Liver (tissue), 10 donors: ENCODE results near the gene MAP10. TPM values are rescaled to one million over a fixed set of nuclear protein-coding genes. Genes with fewer than 3 reads are reported as not detected.

Experiments
- DNase-seq: peaks from one replicate; pipeline ENCODE4 v3.0.0-alpha.2; 2017; ENCODE audit warnings: low spot score
- H3K27ac ChIP-seq, 2 donors: one replicate each; pipeline ENCODE4 v1.7.0; 2013; ENCODE audit warnings: inconsistent platforms in 2 of 2, low read length in 2 of 2, control low read depth in 1 of 2, low read depth in 1 of 2, mild to moderate bottlenecking in 1 of 2
- H3K27me3 ChIP-seq, 4 donors: one replicate each; pipeline versions ENCODE4 v1.6.1 to v1.7.0; 2013; ENCODE audit warnings: low read length in 3 of 4, inconsistent platforms in 1 of 4, mild to moderate bottlenecking in 1 of 4, moderate library complexity in 1 of 4; ENCODE audit not compliant: control insufficient read depth in 4 of 4, insufficient read depth in 4 of 4
- H3K36me3 ChIP-seq, 4 donors: one replicate each; pipeline versions ENCODE4 v1.6.1 to v1.7.0; 2013; ENCODE audit warnings: low read length in 3 of 4, mild to moderate bottlenecking in 3 of 4, low read depth in 1 of 4, moderate library complexity in 1 of 4; ENCODE audit not compliant: control insufficient read depth in 4 of 4, insufficient read depth in 3 of 4
- H3K4me1 ChIP-seq, 4 donors: one replicate each; pipeline versions ENCODE4 v1.6.1 to v1.7.0; 2013; ENCODE audit warnings: low read length in 3 of 4, mild to moderate bottlenecking in 3 of 4, moderate library complexity in 1 of 4; ENCODE audit not compliant: control insufficient read depth in 4 of 4, insufficient read depth in 4 of 4
- H3K4me3 ChIP-seq, 3 donors: one replicate each; pipeline versions ENCODE4 v1.6.1 to v1.7.0; 2013; ENCODE audit warnings: low read length in 3 of 3, control low read depth in 1 of 3, low read depth in 1 of 3, mild to moderate bottlenecking in 1 of 3
- H3K9ac ChIP-seq, 2 donors: one replicate each; pipeline ENCODE4 v1.7.0; 2013; ENCODE audit warnings: low read length in 2 of 2, mild to moderate bottlenecking in 2 of 2, moderate library complexity in 2 of 2, control low read depth in 1 of 2, low read depth in 1 of 2
- H3K9me3 ChIP-seq, 4 donors: one replicate each; pipeline versions ENCODE4 v1.6.1 to v1.7.0; 2013; ENCODE audit warnings: low read length in 3 of 4; ENCODE audit not compliant: control insufficient read depth in 4 of 4
- EGR1 ChIP-seq, 2 donors: IDR thresholded peaks; 2 replicates each; pipeline ENCODE4 v1.6.1; 2016 to 2018; ENCODE audit warnings: antibody characterized with exemption in 2 of 2, low read depth in 2 of 2
- FOXA2 ChIP-seq: IDR thresholded peaks from 2 replicates; pipeline ENCODE4 v1.6.1; 2016; ENCODE audit warnings: antibody characterized with exemption
- MAX ChIP-seq: IDR thresholded peaks from 2 replicates; pipeline ENCODE4 v1.6.1; 2016; ENCODE audit warnings: antibody characterized with exemption
- NR2F2 ChIP-seq: IDR thresholded peaks from 2 replicates; pipeline ENCODE4 v1.6.1; 2016; ENCODE audit warnings: antibody characterized with exemption
- RAD21 ChIP-seq, 2 donors: IDR thresholded peaks; 2 replicates each; pipeline ENCODE4 v1.6.1; 2016; ENCODE audit warnings: antibody characterized with exemption in 2 of 2, mild to moderate bottlenecking in 2 of 2
- RXRA ChIP-seq, 2 donors: IDR thresholded peaks; 2 replicates each; pipeline ENCODE4 v1.6.1; 2017 to 2018; ENCODE audit warnings: antibody characterized with exemption in 2 of 2, mild to moderate bottlenecking in 1 of 2
- TAF1 ChIP-seq: conservative IDR thresholded peaks from 2 replicates; pipeline ENCODE4 v1.6.1; 2016; ENCODE audit warnings: antibody characterized with exemption, mild to moderate bottlenecking
- YY1 ChIP-seq: IDR thresholded peaks from 2 replicates; pipeline ENCODE4 v1.6.1; 2016; ENCODE audit warnings: antibody characterized with exemption, mild to moderate bottlenecking
- WGBS: extraction: QIAGEN DNeasy Blood & Tissue Kit; methylation state at CpG from one replicate; pipeline ENCODE4 v1.1.7; 2013; 5-methylcytosine and 5-hydroxymethylcytosine counted together
- polyA plus RNA-seq, 2 donors: library from polyadenylated mRNA; stranded (reverse) in 1 of 2; unstranded in 1 of 2; fragments of 200-250 nt in 1 of 2; fragments of >200 nt in 1 of 2; fragmentation: Nextera tagmentation in 1 of 2; extraction: Ambion mirVana in 1 of 2; gene quantifications; one replicate each; pipeline versions ENCODE4 v1.2.1 to v1.2.3, GENCODE V29; 2013 to 2015
- small RNA-seq: library from RNA; depleted of rRNA; stranded (forward); fragments of <200 nt; gene quantifications from one replicate; pipeline ENCODE3, GENCODE V24; 2014
- total RNA-seq, 2 donors: library from RNA; depleted of rRNA; stranded (reverse); fragments of >200 nt; gene quantifications; one replicate each; pipeline ENCODE4 v1.2.3, GENCODE V29; 2014
- donor health status: healthy.
- donor health status: healthy.
- donor health status: healthy.
- donor health status: healthy.
- donor health status: healthy.

MAP10 gene
- total and polyA plus RNA-seq, 4 donors = 0.96 to 2.7 (median 1.8) TPM

GRCh38 chr1:232856541-232856940 is 51.3 kb downstream of the MAP10 start:
- TF ChIP-seq NR2F2 = no peak
- no peak for TF ChIP-seq RXRA (IDR thresholded peaks at IDR 0.05)
- TF ChIP-seq EGR1 (IDR thresholded peaks at IDR 0.05; ENCODE audit: low read depth in 2 of 2) = no peak
- TF ChIP-seq TAF1 = no peak
- no peak for TF ChIP-seq FOXA2
- no peak for TF ChIP-seq YY1
- no peak for TF ChIP-seq MAX
- no peak for TF ChIP-seq RAD21 (IDR thresholded peaks at IDR 0.05)
- no peaks in the 10 kb centered on the region for H3K9me3 ChIP-seq
- no peak overlapping the region for H3K9ac ChIP-seq
- DNase-seq = no peak
- no peak overlapping the region for H3K27ac ChIP-seq
- H3K36me3 ChIP-seq = no peaks in the 10 kb centered on the region
- no peak overlapping the region for H3K4me3 ChIP-seq
- no peaks in the 10 kb centered on the region for H3K4me1 ChIP-seq
- WGBS = 74% methylated on average over 3 of the region's 3 CpGs
- H3K27me3 ChIP-seq = no peaks in the 10 kb centered on the region

Small RNA genes within 50 kb of the gene (small RNA-seq; reads per million reads assigned to genes)
- not detected for gene RNU1-74P

Other genes with a start within 250 kb of the MAP10 start
- gene SIPA1L2, start 175.3 kb upstream of the MAP10 start, total RNA-seq = 10 to 100 TPM in 1 of 2 donors, 1 to 10 TPM in 1; 1.9 to 18.5 TPM
- 1 to 10 TPM; 2.6 to 5.4 TPM for gene SIPA1L2, start 175.3 kb upstream of the MAP10 start, polyA plus RNA-seq
- gene NTPCR, start 145.2 kb downstream of the MAP10 start, total RNA-seq = 1 to 10 TPM; 7.2 to 9.4 TPM
- 10 to 100 TPM; 29.1 to 37.2 TPM for gene NTPCR, start 145.2 kb downstream of the MAP10 start, polyA plus RNA-seq